Stimulated activated naive CD8-positive, alpha-beta T cell treated with anti-CD3 and anti-CD28 coated beads, Interleukin-15, Interleukin-2, amounts not matched to agents 100 ng/mL and 50 ng/mL, for 24 hours (primary cell): ENCODE results near the gene NUP160.
"Not testable (repeated sequence)": the region's sequence is repeated elsewhere in the genome, so short reads cannot be mapped to it uniquely, and the experiment has no call there.

Experiments used
- H3K27ac Mint-ChIP-seq: one replicate; pipeline ENCODE4 v1.8.0; 2021; ENCODE audit warnings: mild to moderate bottlenecking, mixed read lengths
- H3K27me3 Mint-ChIP-seq: one replicate; pipeline ENCODE4 v1.8.0; 2021; ENCODE audit warnings: mixed read lengths
- H3K36me3 Mint-ChIP-seq: one replicate; pipeline ENCODE4 v1.8.0; 2021; ENCODE audit warnings: low read depth, mixed read lengths
- H3K4me1 Mint-ChIP-seq: one replicate; pipeline ENCODE4 v1.8.0; 2021; ENCODE audit warnings: low read depth, mixed read lengths
- H3K4me3 Mint-ChIP-seq: one replicate; pipeline ENCODE4 v1.8.0; 2021; ENCODE audit warnings: mild to moderate bottlenecking, mixed read lengths
- H3K9me3 Mint-ChIP-seq: one replicate; pipeline ENCODE4 v1.8.0; 2021; ENCODE audit warnings: mixed read lengths

Gene NUP160

DNA sequence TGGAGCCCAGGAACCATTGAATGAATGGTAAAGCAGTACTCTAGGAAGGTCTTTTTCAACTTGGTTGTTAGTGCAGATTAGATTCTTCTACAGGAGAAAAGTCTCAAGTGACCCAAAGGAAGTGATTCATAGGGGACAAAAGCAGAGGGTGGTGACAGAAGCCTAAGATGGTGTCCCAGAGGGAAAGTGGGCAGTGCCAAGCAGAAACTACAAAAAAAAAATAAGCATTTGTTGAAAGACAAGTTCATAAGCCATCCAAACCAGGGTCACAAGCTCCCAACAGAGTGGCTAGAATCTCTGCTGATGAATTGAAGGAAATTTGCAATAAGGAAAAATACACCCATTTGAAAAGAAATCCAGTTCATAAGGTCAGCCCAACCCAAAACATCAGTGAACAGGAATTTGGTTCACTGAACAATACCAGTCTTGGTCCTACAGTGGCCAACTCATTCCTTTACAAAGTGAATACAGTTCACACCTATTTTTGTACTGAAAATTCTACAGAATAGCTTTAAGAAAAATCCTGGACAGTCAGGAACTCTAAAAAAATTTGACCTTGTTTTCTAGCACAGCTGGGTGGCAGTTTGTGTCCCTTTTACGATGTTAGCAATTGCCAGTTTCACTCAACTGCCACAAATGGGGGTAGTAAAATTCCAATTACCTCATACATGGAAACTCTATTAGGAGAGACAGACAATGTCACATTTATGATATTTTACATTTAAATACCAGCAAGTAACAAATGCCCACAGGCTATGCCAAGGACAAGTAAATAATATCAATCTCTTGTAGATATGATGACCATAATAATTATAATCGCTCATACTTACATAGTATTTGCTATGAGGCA is 21.6 kb upstream of the NUP160 start:
- Mint-ChIP-seq H3K27me3 (no peaks in the 10 kb centered on the region), H3K4me3 (no peak overlapping the region), H3K9me3 (no peaks in the 10 kb centered on the region), H3K36me3 (no peaks in the 10 kb centered on the region), H3K27ac (no peak overlapping the region), H3K4me1 (peaks cover 18% of the 10 kb centered on the region)

DNA sequence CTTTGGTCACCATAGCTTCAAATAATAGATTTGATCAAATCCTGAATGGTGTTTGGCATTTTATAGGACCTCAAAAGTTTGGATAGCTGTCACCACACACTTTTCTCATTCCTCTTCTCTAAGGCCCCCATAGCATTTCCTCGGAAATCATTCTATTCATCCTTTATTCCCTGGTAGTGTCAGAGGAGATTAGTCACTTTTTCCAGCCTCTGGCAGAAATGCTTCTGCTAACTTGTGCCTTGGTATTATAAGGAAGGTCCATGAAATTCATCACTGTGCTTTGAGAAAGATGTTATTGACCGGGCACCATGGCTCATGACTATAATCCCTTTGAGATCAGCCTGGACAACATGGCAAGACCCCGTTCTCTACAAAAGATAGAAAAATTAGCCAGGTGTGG is 19.7 kb upstream of the NUP160 start:
- no peaks in the 10 kb centered on the region for H3K27me3 Mint-ChIP-seq
- peaks cover 35% of the 10 kb centered on the region for H3K4me1 Mint-ChIP-seq
- H3K27ac Mint-ChIP-seq = no peak overlapping the region
- H3K9me3 Mint-ChIP-seq = no peaks in the 10 kb centered on the region
- H3K4me3 Mint-ChIP-seq = no peak overlapping the region
- H3K36me3 Mint-ChIP-seq = no peaks in the 10 kb centered on the region

DNA sequence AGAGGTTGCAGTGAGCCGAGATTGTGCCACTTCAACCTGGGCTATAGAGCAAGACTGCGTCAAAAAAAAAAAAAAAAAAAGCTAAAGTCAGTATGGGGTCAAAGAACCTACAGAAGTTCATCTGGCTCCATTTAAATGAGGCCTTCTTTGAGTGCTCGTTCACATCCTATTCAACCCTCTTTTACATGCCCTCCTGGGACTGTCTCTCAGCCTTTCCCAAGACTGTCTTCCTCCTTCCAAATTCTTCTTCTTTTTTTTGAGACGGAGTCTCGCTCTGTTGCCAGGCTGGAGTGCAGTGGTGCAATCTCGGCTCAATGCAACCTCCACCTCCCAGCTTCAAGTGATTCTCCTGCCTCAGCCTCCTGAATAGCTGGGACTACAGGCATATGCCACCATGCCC is 18.7 kb upstream of the NUP160 start:
- H3K4me3 Mint-ChIP-seq, H3K27ac Mint-ChIP-seq, H3K9me3 Mint-ChIP-seq, H3K36me3 Mint-ChIP-seq, H3K27me3 Mint-ChIP-seq: not testable (repeated sequence)
- H3K4me1 Mint-ChIP-seq = peaks cover 45% of the 10 kb centered on the region

DNA sequence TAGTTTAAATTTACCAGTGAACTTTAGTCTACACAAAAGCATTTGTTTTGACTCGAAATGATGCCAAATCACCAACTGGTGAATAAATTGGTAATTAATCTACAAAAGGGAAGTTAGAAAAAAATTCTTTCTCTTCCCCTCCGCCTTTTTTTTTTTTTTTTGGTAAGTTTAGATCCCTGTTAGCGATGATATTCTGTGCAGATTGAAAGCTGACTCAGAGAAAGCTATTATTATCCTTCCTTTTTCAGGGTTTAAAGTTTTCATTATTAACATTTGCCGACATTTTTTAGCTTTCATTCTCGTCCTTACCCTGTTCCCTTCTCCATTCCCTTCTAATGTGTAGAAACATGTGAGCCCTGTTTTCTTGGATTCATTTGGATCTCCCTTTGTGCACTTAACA is 16.8 kb upstream of the NUP160 start:
- Mint-ChIP-seq H3K9me3 (no peaks in the 10 kb centered on the region), H3K36me3 (no peaks in the 10 kb centered on the region), H3K4me3 (no peak overlapping the region), H3K27ac (peak overlapping the region; percentile 0), H3K4me1 (peaks cover 54% of the 10 kb centered on the region), H3K27me3 (no peaks in the 10 kb centered on the region)

DNA sequence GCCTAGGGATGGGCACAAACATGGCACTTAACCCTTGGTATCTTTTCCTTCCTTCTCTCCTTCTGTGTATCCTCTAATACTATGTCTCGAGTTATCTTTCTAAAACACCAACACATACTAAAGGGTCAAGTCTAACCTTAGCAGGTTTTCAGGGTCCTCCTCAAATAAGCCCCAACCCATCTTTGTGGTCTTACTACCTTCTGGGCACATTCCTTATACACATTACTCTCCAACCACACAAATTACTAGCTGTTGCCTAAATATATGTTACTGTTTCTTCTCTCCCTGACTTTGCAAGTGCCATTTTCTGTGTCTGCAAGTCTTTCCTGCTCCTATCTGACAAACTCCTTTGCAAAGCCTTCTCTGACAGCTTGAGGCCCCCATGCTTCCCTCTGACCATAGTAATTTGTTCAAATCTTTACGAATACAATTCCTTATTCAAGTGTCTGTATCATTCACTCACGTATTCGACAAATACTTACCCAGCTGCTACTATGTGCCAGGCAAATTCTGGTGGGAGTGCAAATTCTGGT is 15.8 kb upstream of the NUP160 start:
- H3K4me3 Mint-ChIP-seq = no peak overlapping the region
- H3K27ac Mint-ChIP-seq = peak overlapping the region; percentile 6
- peaks cover 54% of the 10 kb centered on the region for H3K4me1 Mint-ChIP-seq
- no peaks in the 10 kb centered on the region for H3K27me3 Mint-ChIP-seq
- no peaks in the 10 kb centered on the region for H3K9me3 Mint-ChIP-seq
- no peaks in the 10 kb centered on the region for H3K36me3 Mint-ChIP-seq

DNA sequence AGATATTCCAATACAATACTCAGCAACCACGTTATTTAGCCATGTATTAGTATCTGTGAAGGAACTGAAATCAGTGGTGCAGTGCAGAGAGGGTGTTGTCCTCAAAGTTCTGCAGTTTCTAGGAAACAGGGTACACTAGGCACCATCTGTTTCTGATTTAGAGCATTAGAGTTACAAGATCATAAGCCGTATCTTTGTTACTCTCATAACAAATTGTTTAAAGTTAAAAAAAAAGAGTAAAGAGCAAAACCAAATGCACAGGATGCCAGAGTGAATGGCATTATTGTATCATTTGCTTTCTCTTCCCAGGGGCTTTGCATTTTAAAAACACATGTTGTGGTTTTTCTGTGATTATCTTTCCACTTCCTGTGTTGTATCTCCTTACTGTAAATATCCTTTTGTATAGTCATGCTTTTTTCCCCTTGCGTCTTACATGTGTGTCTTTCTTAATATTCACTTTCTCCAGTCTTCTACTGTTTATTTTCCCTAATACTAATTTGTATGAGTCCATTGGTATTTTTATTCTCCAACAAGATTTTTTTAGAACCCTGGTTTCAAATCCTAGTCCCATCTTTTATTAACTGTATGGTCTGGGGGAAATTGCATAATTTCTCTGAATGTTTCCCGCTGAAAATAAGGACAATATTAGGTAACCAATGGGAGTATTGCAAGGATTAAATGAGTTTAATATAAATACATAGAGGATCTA is 15.2 kb upstream of the NUP160 start:
- H3K27me3 Mint-ChIP-seq = no peaks in the 10 kb centered on the region
- H3K27ac Mint-ChIP-seq = peak overlapping the region; percentile 67
- H3K4me1 Mint-ChIP-seq = peaks cover 51% of the 10 kb centered on the region
- peak overlapping the region; percentile 51 for H3K4me3 Mint-ChIP-seq
- H3K9me3 Mint-ChIP-seq = no peaks in the 10 kb centered on the region
- H3K36me3 Mint-ChIP-seq = no peaks in the 10 kb centered on the region

DNA sequence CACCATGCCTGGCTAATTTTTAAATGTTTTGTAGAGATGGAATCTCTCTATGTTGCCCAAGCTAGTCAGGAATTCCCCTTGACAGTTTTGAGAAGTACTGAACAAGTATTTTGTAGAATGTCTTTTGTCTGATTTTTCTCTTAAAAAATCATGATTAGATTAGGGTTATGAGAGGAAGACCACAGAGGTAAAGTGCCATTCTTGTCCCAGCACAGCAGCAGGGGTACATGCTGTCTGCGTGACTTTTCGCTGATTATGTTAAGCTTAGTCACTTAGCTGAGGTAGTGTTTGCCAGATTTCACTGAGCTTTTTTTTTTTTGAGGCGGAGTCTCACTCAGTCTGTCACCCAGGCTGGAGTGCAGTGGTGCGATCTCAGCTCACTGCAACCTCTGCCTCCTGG is 13.6 kb upstream of the NUP160 start:
- H3K9me3 Mint-ChIP-seq = no peaks in the 10 kb centered on the region
- peaks cover 61% of the 10 kb centered on the region for H3K4me1 Mint-ChIP-seq
- no peaks in the 10 kb centered on the region for H3K27me3 Mint-ChIP-seq
- H3K4me3 Mint-ChIP-seq = peak overlapping the region; percentile 8
- H3K27ac Mint-ChIP-seq = peak overlapping the region; percentile 73
- H3K36me3 Mint-ChIP-seq = no peaks in the 10 kb centered on the region

DNA sequence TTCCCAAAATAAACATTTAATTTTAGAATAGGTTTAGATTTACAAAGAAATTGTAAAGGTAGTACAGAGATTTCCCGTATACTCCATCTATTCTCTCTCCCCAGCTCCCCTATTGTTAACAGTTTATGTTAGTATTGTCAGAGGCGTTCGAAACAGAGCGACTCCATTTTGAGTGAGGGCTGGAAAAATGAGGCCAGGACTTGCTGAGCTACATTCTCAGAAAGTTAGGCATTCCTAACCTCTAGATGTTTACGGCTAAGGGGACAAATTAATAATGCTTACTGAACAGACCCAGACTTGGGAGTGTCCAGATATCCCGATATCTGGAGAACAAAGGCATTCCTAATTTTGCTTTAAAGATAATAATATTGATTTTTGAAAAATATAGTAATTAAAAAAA is 12.4 kb upstream of the NUP160 start:
- Mint-ChIP-seq H3K27ac (no peak overlapping the region), H3K27me3 (no peaks in the 10 kb centered on the region), H3K4me3 (no peak overlapping the region), H3K9me3 (no peaks in the 10 kb centered on the region), H3K4me1 (peaks cover 62% of the 10 kb centered on the region), H3K36me3 (no peaks in the 10 kb centered on the region)

DNA sequence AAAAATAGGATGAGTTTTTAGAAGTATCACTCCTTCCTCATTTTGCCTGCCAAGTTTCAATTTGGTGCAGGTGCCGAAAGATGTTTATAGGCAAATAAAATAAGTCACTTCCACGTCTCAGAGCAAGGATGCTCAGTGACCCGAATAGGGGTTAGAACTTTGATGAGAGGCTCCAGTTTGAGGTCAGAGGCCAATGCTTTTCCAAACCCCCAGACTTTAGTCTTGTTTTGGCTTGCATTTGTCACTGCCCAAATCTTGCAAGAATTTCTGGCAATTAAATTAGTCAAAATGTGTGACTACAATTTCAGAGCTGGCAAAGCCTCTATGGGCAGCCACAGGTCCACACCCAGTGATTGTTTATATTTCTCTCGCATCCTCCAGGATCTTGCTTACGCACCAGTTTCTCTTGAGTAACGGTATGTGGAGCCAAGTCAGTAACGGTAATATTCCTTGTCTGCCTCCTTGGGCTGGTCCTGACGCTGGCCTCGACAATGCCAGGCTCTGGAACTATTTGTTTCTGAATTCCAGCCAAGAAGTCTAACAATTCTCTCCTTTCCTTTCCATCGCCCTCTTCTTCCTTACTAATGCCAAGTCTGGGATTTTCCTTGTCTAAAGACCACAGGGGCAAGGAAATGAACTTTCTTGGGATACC is 9.9 kb upstream of the NUP160 start:
- Mint-ChIP-seq H3K36me3 (no peaks in the 10 kb centered on the region), H3K4me3 (no peak overlapping the region), H3K27ac (no peak overlapping the region), H3K9me3 (no peaks in the 10 kb centered on the region), H3K27me3 (no peaks in the 10 kb centered on the region), H3K4me1 (peaks cover 44% of the 10 kb centered on the region)

DNA sequence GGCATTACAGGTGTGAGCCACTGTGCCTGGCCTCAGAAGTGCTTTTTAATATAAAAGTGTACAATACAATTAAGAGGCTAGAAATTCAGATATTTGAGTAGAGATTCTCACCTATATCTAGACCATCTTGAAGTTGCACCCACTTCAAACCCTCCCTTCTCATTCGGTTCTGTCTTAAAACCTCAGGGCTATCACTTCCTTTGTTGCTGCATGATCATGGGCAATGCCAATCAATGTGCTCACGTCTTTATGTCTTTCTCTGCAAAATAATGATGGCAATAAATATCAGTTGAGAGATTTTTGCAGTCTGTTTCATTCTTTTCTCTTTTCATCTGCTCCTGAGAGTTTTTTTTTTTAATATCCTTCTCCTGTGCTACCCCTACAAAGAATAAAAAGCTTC is 9.3 kb upstream of the NUP160 start:
- no peak overlapping the region for H3K27ac Mint-ChIP-seq
- H3K4me3 Mint-ChIP-seq = no peak overlapping the region
- H3K4me1 Mint-ChIP-seq = peaks cover 41% of the 10 kb centered on the region
- no peaks in the 10 kb centered on the region for H3K36me3 Mint-ChIP-seq
- no peaks in the 10 kb centered on the region for H3K27me3 Mint-ChIP-seq
- no peaks in the 10 kb centered on the region for H3K9me3 Mint-ChIP-seq

DNA sequence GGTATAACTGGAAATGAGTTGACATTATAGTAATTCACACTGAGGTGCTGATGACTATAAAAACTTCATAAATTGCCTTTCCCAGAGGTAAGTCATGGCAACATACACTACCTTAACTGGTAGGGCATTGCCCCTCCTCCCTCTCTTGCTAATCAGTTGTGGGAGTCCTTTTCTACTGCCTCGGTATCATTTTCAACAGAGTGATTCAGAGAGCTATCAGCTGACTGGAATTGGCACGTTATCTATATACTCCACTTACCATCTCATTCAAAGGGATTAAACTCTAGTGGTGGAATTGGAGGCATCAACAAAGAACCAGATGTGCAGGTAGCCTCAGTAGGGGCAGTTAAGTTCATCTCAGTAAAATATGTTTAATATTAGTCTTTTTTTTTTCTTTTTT is 8.0 kb upstream of the NUP160 start:
- H3K27ac Mint-ChIP-seq = no peak overlapping the region
- peaks cover 40% of the 10 kb centered on the region for H3K4me1 Mint-ChIP-seq
- no peaks in the 10 kb centered on the region for H3K36me3 Mint-ChIP-seq
- no peaks in the 10 kb centered on the region for H3K27me3 Mint-ChIP-seq
- H3K9me3 Mint-ChIP-seq = no peaks in the 10 kb centered on the region
- no peak overlapping the region for H3K4me3 Mint-ChIP-seq

DNA sequence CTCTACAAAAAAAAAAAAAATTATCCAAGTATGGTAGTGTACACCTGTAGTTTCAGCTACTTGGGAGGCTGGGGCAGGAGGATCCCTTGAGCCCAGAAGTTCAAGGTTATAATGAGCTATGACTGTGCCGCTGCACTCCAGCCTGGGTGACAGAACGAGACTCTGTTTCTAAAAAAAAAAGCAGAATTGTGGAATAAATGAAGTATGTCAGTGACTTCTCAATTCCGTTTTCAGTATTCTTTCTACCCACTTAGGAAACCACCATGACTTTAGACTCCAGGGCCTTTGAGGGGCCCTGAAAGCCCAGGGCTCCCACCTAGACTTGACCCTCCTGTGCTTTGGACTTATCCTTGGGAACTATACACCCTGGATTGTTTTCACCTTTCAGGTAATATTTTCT is 6.5 kb upstream of the NUP160 start:
- Mint-ChIP-seq H3K4me3 (no peak overlapping the region), H3K36me3 (no peaks in the 10 kb centered on the region), H3K9me3 (no peaks in the 10 kb centered on the region)

DNA sequence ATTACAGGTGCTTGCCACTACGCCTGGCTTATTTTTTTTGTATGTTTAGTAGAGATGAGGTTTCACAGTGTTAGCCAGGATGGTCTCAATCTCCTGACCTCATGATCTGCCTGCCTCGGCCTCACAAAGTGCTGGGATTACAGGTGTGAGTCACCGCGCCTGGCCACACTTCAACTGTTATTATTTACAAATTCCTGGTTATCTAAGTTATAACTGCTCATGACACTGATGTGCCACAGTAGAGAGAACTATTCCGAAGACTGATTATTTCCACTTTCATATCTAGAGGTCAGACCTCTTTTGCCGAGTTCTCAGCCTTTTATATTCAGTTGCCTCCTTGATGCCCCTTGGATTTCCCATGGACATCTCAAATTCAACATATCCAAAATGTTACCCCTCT is 3.9 kb upstream of the NUP160 start:
- Mint-ChIP-seq H3K4me1 (peaks cover 54% of the 10 kb centered on the region), H3K36me3 (peaks cover 7% of the 10 kb centered on the region), H3K4me3 (no peak overlapping the region), H3K27me3 (no peaks in the 10 kb centered on the region), H3K27ac (peak overlapping the region; percentile 40), H3K9me3 (no peaks in the 10 kb centered on the region)

More for the DNA sequence above, 6.5 kb upstream of the NUP160 start:
- no peak overlapping the region for H3K27ac Mint-ChIP-seq
- H3K27me3 Mint-ChIP-seq = no peaks in the 10 kb centered on the region
- peaks cover 49% of the 10 kb centered on the region for H3K4me1 Mint-ChIP-seq

DNA sequence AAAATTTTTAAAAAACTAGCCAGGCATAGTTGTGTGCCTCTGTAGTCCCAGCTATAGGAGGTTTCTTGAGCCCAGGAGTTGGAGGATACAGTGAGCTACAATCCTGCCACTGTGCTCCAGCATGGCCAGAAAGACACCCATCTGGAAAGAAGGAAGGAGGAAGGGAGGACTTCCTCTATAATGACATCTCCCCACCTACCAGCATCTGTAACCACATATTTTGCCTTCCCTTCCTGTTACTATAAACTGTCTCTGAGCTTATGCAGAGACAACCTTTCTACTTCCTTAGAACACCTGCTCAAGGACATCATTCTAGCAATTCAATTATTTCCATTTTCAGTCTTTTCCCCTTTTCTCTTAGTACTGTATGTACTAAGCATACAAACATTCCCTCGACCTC is 2.2 kb upstream of the NUP160 start:
- H3K4me3 Mint-ChIP-seq = peak overlapping the region; percentile 6
- H3K27me3 Mint-ChIP-seq = no peaks in the 10 kb centered on the region
- peak overlapping the region; percentile 69 for H3K27ac Mint-ChIP-seq
- no peaks in the 10 kb centered on the region for H3K9me3 Mint-ChIP-seq
- H3K36me3 Mint-ChIP-seq = peaks cover 23% of the 10 kb centered on the region
- peaks cover 64% of the 10 kb centered on the region for H3K4me1 Mint-ChIP-seq

DNA sequence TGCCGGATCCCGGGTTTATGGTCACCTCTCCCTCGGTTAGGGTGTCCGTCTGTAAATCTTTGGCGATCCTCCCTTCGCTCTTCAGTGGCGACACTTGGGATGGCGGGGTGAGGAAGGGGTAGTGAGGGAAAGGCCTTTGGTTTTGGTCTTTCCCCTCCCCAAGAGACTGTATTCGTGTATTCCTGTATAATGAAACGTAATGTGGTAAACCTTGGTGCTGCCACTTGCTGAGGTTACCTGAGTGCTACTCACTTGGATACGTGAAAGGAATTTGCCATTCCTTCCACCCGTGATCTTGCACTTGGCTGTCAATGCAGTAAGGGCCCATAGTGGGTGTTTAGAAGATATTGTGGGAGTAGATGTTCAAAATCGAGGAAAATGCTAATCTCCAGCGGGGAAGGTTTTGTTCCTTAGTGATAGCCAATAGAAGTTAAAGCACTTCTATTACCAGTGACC is 578 bp upstream of the NUP160 start:
- H3K27ac Mint-ChIP-seq = peak overlapping the region; percentile 99
- peaks cover 25% of the 10 kb centered on the region for H3K36me3 Mint-ChIP-seq
- H3K4me1 Mint-ChIP-seq = peaks cover 66% of the 10 kb centered on the region
- no peaks in the 10 kb centered on the region for H3K9me3 Mint-ChIP-seq
- H3K4me3 Mint-ChIP-seq = peak overlapping the region; percentile 99
- no peaks in the 10 kb centered on the region for H3K27me3 Mint-ChIP-seq
